GM18868 (cell line): ENCODE measurements around the gene RPS6KL1.
A peak's percentile ranks its signal among the peaks of the same experiment; 100 is the strongest.

Experiments
- ATAC-seq: cut with Tn5 transposase; IDR thresholded peaks from one replicate; pipeline ENCODE4 v1.9.1; 2021; ENCODE audit warnings: mild to moderate bottlenecking, moderate library complexity; ENCODE audit not compliant: unreplicated experiment

Gene RPS6KL1

GRCh38 chr14:74922752-74923401, at the start of gene RPS6KL1:
RPS6KL1 (minus strand) TSS chr14:74923260; CDS start chr14:74921541, 1,719 bp downstream.
- ATAC-seq: peak; percentile 89

- ATAC-seq: no peak
These were observed 45.8 kb upstream of the RPS6KL1 start for GRCh38 chr14:74968811-74969210.

GRCh38 chr14:74965486-74966153, 42.6 kb upstream of the RPS6KL1 start:
- ATAC-seq: no peak

GRCh38 chr14:74964787-74965485, 41.9 kb upstream of the RPS6KL1 start:
- no peak for ATAC-seq

- ATAC-seq: no peak
These were observed 40.7 kb upstream of the RPS6KL1 start for GRCh38 chr14:74963705-74964271.

GRCh38 chr14:74963178-74963704, 40.2 kb upstream of the RPS6KL1 start:
- ATAC-seq: peak; percentile 54

GRCh38 chr14:74962493-74962892, 39.4 kb upstream of the RPS6KL1 start:
- ATAC-seq: no peak

GRCh38 chr14:74962046-74962445, 39.0 kb upstream of the RPS6KL1 start:
- ATAC-seq: no peak

- ATAC-seq: no peak
These were observed 38.3 kb upstream of the RPS6KL1 start for GRCh38 chr14:74961238-74961911.

GRCh38 chr14:74960736-74961135, 37.7 kb upstream of the RPS6KL1 start:
- ATAC-seq: no peak

- no peak for ATAC-seq
These were observed 36.6 kb upstream of the RPS6KL1 start for GRCh38 chr14:74959596-74960180.

GRCh38 chr14:74956280-74957072, 33.4 kb upstream of the RPS6KL1 start:
- no peak for ATAC-seq

GRCh38 chr14:74956027-74956279, 32.9 kb upstream of the RPS6KL1 start:
- no peak for ATAC-seq

GRCh38 chr14:74955229-74956026, 32.4 kb upstream of the RPS6KL1 start, which contains the start of gene PGF:
PGF (minus strand) TSS chr14:74955597; CDS start chr14:74955242, 355 bp downstream.
- no peak for ATAC-seq

GRCh38 chr14:74954947-74955228, 31.8 kb upstream of the RPS6KL1 start:
- no peak for ATAC-seq

GRCh38 chr14:74954232-74954946, 31.3 kb upstream of the RPS6KL1 start:
- ATAC-seq: no peak

- no peak for ATAC-seq
These were observed 30.6 kb upstream of the RPS6KL1 start for GRCh38 chr14:74953686-74954085.

GRCh38 chr14:74952697-74953484, 29.8 kb upstream of the RPS6KL1 start:
- ATAC-seq: no peak
